ENCODE results near the gene WBP1L.
"Not testable (repeated sequence)": the region's sequence is repeated elsewhere in the genome, so short reads cannot be mapped to it uniquely, and the experiment has no call there.

Gene WBP1L

DNA sequence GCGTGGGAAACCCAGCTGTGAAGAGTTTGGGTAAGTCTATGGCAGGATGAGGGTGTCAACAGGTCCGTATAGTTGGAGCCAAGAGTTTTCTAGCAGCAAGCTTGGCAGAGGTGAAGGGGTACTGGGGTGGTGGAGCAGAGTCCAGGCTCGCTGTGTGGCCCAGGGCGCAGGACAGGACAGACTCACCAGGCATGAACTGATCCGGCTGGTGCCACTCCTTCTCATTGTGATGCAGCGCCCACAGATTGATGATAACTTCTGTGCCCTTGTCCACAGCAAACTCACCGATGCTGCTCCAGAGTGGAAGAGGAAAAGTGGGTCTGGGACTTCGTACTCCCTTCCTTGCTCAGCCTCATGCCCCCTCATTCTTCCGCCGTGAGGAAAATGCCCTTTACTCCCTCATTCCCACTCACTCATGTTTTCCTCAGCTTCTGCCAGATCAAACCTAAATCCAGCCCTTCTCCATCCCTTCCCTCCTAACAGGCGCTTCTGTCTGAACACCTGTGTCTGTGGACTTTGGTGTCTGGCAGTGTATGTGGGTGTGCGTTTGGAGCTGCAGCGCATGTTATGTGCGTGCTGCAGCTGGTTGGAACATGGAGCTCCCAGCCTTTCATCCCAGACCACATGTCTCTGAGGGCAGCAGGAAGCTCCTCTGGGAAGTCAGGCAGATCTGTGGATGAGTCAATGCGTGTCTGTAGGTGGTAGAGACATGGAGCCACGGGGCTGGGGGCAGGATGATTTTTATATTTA, 87.7 kb downstream of the WBP1L start:
- H3K4me1 ChIP-seq (ENCODE audit: control insufficient read depth in 5 of 5, insufficient read depth in 5 of 5, low read length in 5 of 5), result peaks cover 0 to 9% (median 6%) of the 10 kb centered on the region in 5 donors
- no peaks in the 10 kb centered on the region for H3K36me3 ChIP-seq (ENCODE audit: control insufficient read depth in 5 of 5, insufficient read depth in 5 of 5, low read length in 5 of 5)
- no peaks in the 10 kb centered on the region for H3K27me3 ChIP-seq (ENCODE audit: control insufficient read depth in 5 of 5, insufficient read depth in 4 of 5, low read length in 5 of 5)
- H3K9me3 ChIP-seq (ENCODE audit: control insufficient read depth in 5 of 5, low read length in 5 of 5), result no peaks in the 10 kb centered on the region
- no peak overlapping the region for H3K4me3 ChIP-seq (ENCODE audit: low read depth in 1 of 5, low read length in 5 of 5)
- H3K9ac ChIP-seq (ENCODE audit: low read length in 5 of 5), result no peak overlapping the region
- H3K27ac ChIP-seq (ENCODE audit: low read depth, low read length), result no peak overlapping the region

DNA sequence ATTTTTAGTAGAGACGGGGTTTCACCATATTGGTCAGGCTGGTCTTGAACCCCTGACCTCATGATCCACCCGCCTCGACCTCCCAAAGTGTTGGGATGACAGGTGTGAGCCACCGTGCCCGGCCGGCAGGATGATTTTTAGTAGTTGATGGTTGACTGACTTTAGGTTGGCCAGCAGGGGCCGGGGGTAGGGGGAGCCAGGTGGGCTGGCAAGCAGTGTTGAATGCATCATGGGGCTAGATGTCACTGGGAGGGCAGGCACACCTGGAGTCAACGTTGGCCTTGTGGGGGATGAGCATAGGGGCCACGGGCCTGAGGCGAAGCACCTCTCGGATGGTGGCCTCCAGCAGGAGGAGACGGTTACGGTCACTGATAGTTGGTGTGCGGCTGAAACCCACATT, 88.5 kb downstream of the WBP1L start:
- H3K36me3 ChIP-seq (ENCODE audit: control insufficient read depth in 5 of 5, insufficient read depth in 5 of 5, low read length in 5 of 5), result no peaks in the 10 kb centered on the region
- no peaks in the 10 kb centered on the region for H3K27me3 ChIP-seq (ENCODE audit: control insufficient read depth in 5 of 5, insufficient read depth in 4 of 5, low read length in 5 of 5)
- no peak overlapping the region for H3K9ac ChIP-seq (ENCODE audit: low read length in 5 of 5)
- H3K27ac ChIP-seq (ENCODE audit: low read depth, low read length), result no peak overlapping the region
- H3K9me3 ChIP-seq (ENCODE audit: control insufficient read depth in 5 of 5, low read length in 5 of 5), result no peaks in the 10 kb centered on the region
- H3K4me3 ChIP-seq (ENCODE audit: low read depth in 1 of 5, low read length in 5 of 5), result no peak overlapping the region
- H3K4me1 ChIP-seq (ENCODE audit: control insufficient read depth in 5 of 5, insufficient read depth in 5 of 5, low read length in 5 of 5), result peaks cover 0 to 9% (median 6%) of the 10 kb centered on the region in 5 donors

DNA sequence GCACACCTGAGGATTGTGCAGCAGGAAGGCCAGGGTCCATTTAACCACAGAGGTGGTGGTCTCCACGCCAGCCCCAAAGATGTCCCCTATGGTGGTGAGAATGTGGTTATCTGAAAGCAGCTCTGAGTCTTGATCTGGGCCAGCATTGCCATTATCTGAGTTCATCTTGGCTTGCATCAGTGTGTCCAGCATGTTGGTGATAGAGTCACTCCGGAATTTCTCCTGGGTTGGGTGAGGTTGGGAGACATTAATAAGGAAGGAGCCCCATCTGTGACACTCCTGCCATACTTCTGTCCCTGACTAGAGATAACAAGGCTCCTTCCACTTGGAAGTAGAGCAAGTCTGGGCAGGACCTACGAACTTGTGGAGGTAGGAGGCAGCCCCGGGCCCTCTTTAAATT, 89.2 kb downstream of the WBP1L start:
- H3K4me1 ChIP-seq (ENCODE audit: control insufficient read depth in 5 of 5, insufficient read depth in 5 of 5, low read length in 5 of 5), result peaks cover 0 to 9% (median 6%) of the 10 kb centered on the region in 5 donors
- peaks cover 0 to 4% (median 0%) of the 10 kb centered on the region in 5 donors for H3K9me3 ChIP-seq (ENCODE audit: control insufficient read depth in 5 of 5, low read length in 5 of 5)
- no peak overlapping the region for H3K9ac ChIP-seq (ENCODE audit: low read length in 5 of 5)
- H3K36me3 ChIP-seq (ENCODE audit: control insufficient read depth in 5 of 5, insufficient read depth in 5 of 5, low read length in 5 of 5), result no peaks in the 10 kb centered on the region
- no peak overlapping the region for H3K4me3 ChIP-seq (ENCODE audit: low read depth in 1 of 5, low read length in 5 of 5)
- H3K27me3 ChIP-seq (ENCODE audit: control insufficient read depth in 5 of 5, insufficient read depth in 4 of 5, low read length in 5 of 5), result no peaks in the 10 kb centered on the region
- H3K27ac ChIP-seq (ENCODE audit: low read depth, low read length), result no peak overlapping the region

DNA sequence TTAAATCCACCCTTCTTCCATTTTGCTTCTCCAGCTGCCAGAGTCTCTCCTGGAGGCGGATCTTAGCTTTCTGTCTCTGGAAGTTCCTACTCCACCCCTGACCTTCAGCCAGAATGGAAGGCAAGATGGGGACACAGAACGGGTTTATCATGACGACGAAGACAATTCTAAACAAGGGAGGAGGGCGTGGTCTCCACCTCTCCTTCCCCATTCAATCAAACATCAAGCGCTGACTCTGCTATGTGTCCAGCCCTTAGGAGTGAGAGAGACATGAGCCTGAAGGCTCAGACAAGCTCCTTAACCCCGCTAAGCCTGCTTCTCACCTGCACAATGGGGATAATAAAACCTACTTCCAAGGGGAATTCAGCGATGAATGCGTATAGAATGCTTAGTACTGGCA, 90.4 kb downstream of the WBP1L start:
- peaks cover 0 to 9% (median 6%) of the 10 kb centered on the region in 5 donors for H3K4me1 ChIP-seq (ENCODE audit: control insufficient read depth in 5 of 5, insufficient read depth in 5 of 5, low read length in 5 of 5)
- H3K4me3 ChIP-seq (ENCODE audit: low read depth in 1 of 5, low read length in 5 of 5), result no peak overlapping the region
- H3K9ac ChIP-seq (ENCODE audit: low read length in 5 of 5), result no peak overlapping the region
- no peaks in the 10 kb centered on the region for H3K27me3 ChIP-seq (ENCODE audit: control insufficient read depth in 5 of 5, insufficient read depth in 4 of 5, low read length in 5 of 5)
- H3K9me3 ChIP-seq (ENCODE audit: control insufficient read depth in 5 of 5, low read length in 5 of 5), result peaks cover 0 to 10% (median 0%) of the 10 kb centered on the region in 5 donors
- H3K27ac ChIP-seq (ENCODE audit: low read depth, low read length), result no peak overlapping the region
- no peaks in the 10 kb centered on the region for H3K36me3 ChIP-seq (ENCODE audit: control insufficient read depth in 5 of 5, insufficient read depth in 5 of 5, low read length in 5 of 5)

DNA sequence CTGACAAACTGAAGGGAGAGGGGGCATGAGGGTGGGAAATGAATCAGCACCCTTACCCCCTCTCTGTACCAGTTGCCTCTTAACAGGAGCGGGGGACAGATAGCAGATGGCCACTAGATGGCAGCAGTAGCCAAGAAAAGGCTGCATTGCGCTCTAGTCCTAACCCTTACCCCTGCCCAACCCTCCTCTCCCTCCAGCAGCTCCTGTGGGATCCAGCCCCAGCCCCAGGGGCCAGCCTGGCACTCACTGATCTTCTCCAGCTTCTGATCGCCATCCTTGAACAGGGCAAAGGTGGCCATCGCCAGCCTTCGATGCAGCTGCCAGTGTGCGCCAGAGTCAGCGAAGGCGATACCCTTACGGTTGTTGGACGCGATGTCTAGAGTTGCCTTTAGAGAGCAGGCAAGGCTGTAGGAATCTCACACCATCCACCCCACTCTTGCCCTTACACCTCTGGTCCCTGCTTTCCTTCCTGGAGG, 91.3 kb downstream of the WBP1L start:
- Histone ChIP-seq H3K27me3 (ENCODE audit: control insufficient read depth in 5 of 5, insufficient read depth in 4 of 5, low read length in 5 of 5) (peaks cover 0 to under 1% (median 0%) of the 10 kb centered on the region in 5 donors), H3K27ac (ENCODE audit: low read depth, low read length) (no peak overlapping the region), H3K4me1 (ENCODE audit: control insufficient read depth in 5 of 5, insufficient read depth in 5 of 5, low read length in 5 of 5) (peaks cover 0 to 9% (median 6%) of the 10 kb centered on the region in 5 donors), H3K4me3 (ENCODE audit: low read depth in 1 of 5, low read length in 5 of 5) (no peak overlapping the region), H3K36me3 (ENCODE audit: control insufficient read depth in 5 of 5, insufficient read depth in 5 of 5, low read length in 5 of 5) (no peaks in the 10 kb centered on the region), H3K9me3 (ENCODE audit: control insufficient read depth in 5 of 5, low read length in 5 of 5) (peaks cover 0 to 10% (median 0%) of the 10 kb centered on the region in 5 donors), H3K9ac (ENCODE audit: low read length in 5 of 5) (no peak overlapping the region)

DNA sequence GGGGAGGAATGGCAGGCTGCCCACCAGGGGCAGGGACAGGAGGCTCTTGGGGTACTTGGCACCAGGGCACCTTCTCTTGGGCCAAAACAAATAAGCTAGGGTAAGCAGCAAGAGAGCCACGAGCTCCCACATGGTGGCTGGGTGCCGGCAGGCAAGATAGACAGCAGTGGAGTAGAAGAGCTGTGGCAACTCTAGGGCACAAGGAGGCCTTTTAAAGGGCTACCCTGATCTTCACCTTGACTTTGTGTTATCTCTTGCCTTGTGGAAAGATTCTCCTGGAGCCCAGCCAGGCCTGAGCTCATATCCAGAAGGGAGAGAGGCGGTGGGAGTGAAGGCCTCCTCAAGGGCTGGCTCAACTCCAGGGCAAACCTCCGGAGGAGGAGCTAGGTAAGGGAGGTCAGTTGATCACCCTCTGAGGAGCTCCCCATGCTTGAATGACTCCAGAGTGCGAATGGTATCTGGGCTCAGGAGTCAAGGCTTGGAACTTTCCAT, 93.5 kb downstream of the WBP1L start, which contains the start of gene CYP17A1:
CYP17A1 (minus strand) TSS at position 184 of the 492 bp plus-strand sequence; CDS start at position 132, 52 bp downstream.
- Histone ChIP-seq H3K4me3 (ENCODE audit: low read depth in 1 of 5, low read length in 5 of 5) (no peak within 1 kb of the TSS), H3K27ac (ENCODE audit: low read depth, low read length) (no peak within 1 kb of the TSS), H3K9me3 (ENCODE audit: control insufficient read depth in 5 of 5, low read length in 5 of 5) (peaks cover 0 to 10% (median 0%) of the 10 kb centered on the region in 5 donors), H3K36me3 (ENCODE audit: control insufficient read depth in 5 of 5, insufficient read depth in 5 of 5, low read length in 5 of 5) (no peaks in the 10 kb centered on the region), H3K9ac (ENCODE audit: low read length in 5 of 5) (no peak within 1 kb of the TSS), H3K4me1 (ENCODE audit: control insufficient read depth in 5 of 5, insufficient read depth in 5 of 5, low read length in 5 of 5) (peaks cover 0 to 9% (median 6%) of the 10 kb centered on the region in 5 donors), H3K27me3 (ENCODE audit: control insufficient read depth in 5 of 5, insufficient read depth in 4 of 5, low read length in 5 of 5) (peaks cover 0 to 2% (median 0%) of the 10 kb centered on the region in 5 donors)

DNA sequence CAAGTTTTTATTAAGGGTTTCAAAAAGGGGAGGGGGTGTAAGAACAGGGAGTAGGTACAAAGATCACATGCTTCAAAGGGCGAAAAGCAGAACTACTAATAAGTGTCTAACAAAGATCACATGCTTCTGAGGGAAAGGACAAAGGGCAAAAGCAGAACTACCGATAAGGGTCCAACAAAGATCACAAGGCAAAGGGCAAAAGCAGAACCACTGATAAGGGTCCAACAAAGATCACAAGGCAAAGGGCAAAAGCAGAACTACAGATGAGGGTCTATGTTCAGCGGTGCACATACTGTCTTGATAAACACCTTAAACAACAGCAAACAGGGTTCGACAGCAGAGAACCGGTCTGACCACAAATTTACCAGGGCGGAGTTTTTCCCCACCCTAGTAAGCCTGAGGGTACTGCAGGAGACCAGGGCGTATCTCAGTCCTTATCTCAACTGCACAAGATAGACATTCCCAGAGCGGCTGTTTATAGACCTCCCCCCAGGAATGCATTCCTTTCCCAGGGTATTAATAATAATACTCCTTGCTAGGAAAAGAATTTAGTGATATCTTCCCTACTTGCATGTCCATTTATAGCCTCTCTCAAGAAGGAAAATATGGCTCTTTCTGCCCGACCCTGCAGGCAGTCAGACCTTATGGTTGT, 94.7 kb downstream of the WBP1L start:
- H3K27me3 ChIP-seq (ENCODE audit: control insufficient read depth in 5 of 5, insufficient read depth in 4 of 5, low read length in 5 of 5); H3K27ac ChIP-seq (ENCODE audit: low read depth, low read length); H3K36me3 ChIP-seq (ENCODE audit: control insufficient read depth in 5 of 5, insufficient read depth in 5 of 5, low read length in 5 of 5); H3K4me3 ChIP-seq (ENCODE audit: low read depth in 1 of 5, low read length in 5 of 5); H3K4me1 ChIP-seq (ENCODE audit: control insufficient read depth in 5 of 5, insufficient read depth in 5 of 5, low read length in 5 of 5); H3K9ac ChIP-seq (ENCODE audit: low read length in 5 of 5): not testable (repeated sequence)
- peaks cover 0 to 10% (median 0%) of the 10 kb centered on the region in 5 donors for H3K9me3 ChIP-seq (ENCODE audit: control insufficient read depth in 5 of 5, low read length in 5 of 5)

DNA sequence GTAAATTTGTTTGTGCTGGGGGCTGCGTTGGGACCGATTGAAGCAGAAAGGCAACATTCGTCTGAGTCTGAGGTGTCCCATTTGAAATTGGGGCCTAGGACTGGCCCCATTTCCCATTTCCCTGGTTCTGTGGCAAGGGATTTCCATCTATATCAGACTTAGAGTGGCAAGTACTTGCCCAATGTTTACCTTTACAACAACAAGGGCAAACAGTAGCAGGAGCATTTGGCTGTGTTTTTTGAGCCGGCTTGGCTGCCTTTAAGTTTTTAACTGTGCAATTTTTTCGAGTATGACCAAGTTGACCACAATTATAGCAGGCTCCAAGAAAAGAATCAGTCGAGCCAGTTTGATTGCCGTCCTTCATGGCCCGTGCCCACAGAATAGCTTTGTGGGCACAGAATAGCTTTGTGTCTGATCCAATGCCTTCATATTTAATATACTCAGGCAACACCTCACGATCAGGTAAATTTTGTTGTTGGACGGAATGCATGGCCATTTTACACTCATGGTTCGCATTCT, 98.1 kb downstream of the WBP1L start:
- H3K9me3 ChIP-seq (ENCODE audit: control insufficient read depth in 5 of 5, low read length in 5 of 5), result peaks cover 0 to 10% (median 0%) of the 10 kb centered on the region in 5 donors

DNA sequence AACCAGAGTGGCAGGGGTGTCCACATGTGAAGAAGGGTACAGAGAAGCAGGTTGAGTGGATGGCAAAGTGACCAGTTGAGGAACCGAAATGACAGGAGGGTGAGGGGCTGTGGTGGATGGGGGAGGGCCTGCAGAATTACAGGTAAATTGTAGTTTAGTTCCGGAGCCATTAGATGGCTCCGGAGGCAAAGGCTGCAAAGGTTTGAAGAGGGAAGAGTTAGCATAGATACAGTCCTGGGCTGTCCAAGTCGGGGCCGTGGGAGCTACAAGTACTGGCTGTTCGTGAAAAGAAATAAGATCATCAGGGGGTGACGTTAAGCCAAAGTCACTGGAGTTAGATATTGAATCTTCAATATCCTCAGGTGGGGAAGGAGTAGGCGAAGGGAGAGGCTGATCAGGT, 99.4 kb downstream of the WBP1L start:
- H3K27me3 ChIP-seq (ENCODE audit: control insufficient read depth in 5 of 5, insufficient read depth in 4 of 5, low read length in 5 of 5); H3K4me3 ChIP-seq (ENCODE audit: low read depth in 1 of 5, low read length in 5 of 5); H3K9me3 ChIP-seq (ENCODE audit: control insufficient read depth in 5 of 5, low read length in 5 of 5); H3K36me3 ChIP-seq (ENCODE audit: control insufficient read depth in 5 of 5, insufficient read depth in 5 of 5, low read length in 5 of 5); H3K9ac ChIP-seq (ENCODE audit: low read length in 5 of 5); H3K4me1 ChIP-seq (ENCODE audit: control insufficient read depth in 5 of 5, insufficient read depth in 5 of 5, low read length in 5 of 5); H3K27ac ChIP-seq (ENCODE audit: low read depth, low read length): not testable (repeated sequence)

More for the DNA sequence above, 98.1 kb downstream of the WBP1L start:
- Histone ChIP-seq H3K4me1 (ENCODE audit: control insufficient read depth in 5 of 5, insufficient read depth in 5 of 5, low read length in 5 of 5) (no peaks in the 10 kb centered on the region), H3K9ac (ENCODE audit: low read length in 5 of 5) (no peak overlapping the region), H3K36me3 (ENCODE audit: control insufficient read depth in 5 of 5, insufficient read depth in 5 of 5, low read length in 5 of 5) (no peaks in the 10 kb centered on the region), H3K27me3 (ENCODE audit: control insufficient read depth in 5 of 5, insufficient read depth in 4 of 5, low read length in 5 of 5) (peaks cover 0 to 5% (median 4%) of the 10 kb centered on the region in 5 donors), H3K4me3 (ENCODE audit: low read depth in 1 of 5, low read length in 5 of 5) (no peak overlapping the region), H3K27ac (ENCODE audit: low read depth, low read length) (no peak overlapping the region)
